Naive thymus-derived CD8-positive, alpha-beta T cell (primary cell): ENCODE measurements around the gene BMP15. TPM values are rescaled to one million over a fixed set of nuclear protein-coding genes. Genes with fewer than 3 reads are reported as not detected.

ENCODE experiments used
- ATAC-seq, 2 donors: fragments of 150-1000 bp; cut with Tn5 transposase in 1 of 2; sonication (Bioruptor Pico), chemical (Tn5 transposase) in 1 of 2; 1 replicate in 1 of 2; 2 replicates in 1 of 2; pipeline ENCODE4 v1.10.0; 2021; ENCODE audit warnings: mild to moderate bottlenecking in 2 of 2, moderate library complexity in 2 of 2
- POLR2A ChIA-PET: fragments of 350-600 bp; sonication (Branson Sonifier 250); formaldehyde crosslinking; loops from one replicate; lab custom pipeline; 2021; ENCODE audit warnings: antibody characterized with exemption; lab: Charles Lee
- DNase-seq, 10 donors: peaks; one replicate each; pipeline versions ENCODE4 v3.0.0 to v3.0.0-alpha.2; 2020 to 2022
- H3K27ac Mint-ChIP-seq, 10 donors: one replicate each; pipeline ENCODE4 v1.8.0; 2020 to 2022; ENCODE audit warnings: mild to moderate bottlenecking in 10 of 10, mixed read lengths in 10 of 10, moderate library complexity in 4 of 10, inconsistent platforms in 1 of 10
- H3K27me3 Mint-ChIP-seq, 5 donors: one replicate each; pipeline ENCODE4 v1.8.0; 2021 to 2022; ENCODE audit warnings: mixed read lengths in 5 of 5
- H3K36me3 Mint-ChIP-seq, 3 donors: one replicate each; pipeline ENCODE4 v1.8.0; 2020 to 2022; ENCODE audit warnings: mixed read lengths in 3 of 3, mild to moderate bottlenecking in 2 of 3, inconsistent platforms in 1 of 3
- H3K4me1 Mint-ChIP-seq, 4 donors: one replicate each; pipeline ENCODE4 v1.8.0; 2021 to 2022; ENCODE audit warnings: mixed read lengths in 4 of 4
- H3K4me3 Mint-ChIP-seq, 10 donors: one replicate each; pipeline ENCODE4 v1.8.0; 2020 to 2022; ENCODE audit warnings: mild to moderate bottlenecking in 10 of 10, mixed read lengths in 10 of 10, moderate library complexity in 6 of 10, inconsistent platforms in 1 of 10
- H3K9me3 Mint-ChIP-seq, 9 donors: one replicate each; pipeline ENCODE4 v1.8.0; 2020 to 2022; ENCODE audit warnings: mixed read lengths in 9 of 9, mild to moderate bottlenecking in 3 of 9, inconsistent platforms in 1 of 9, moderate library complexity in 1 of 9
- polyA plus RNA-seq, 3 donors: library from polyadenylated mRNA; unstranded; fragments of 300-500 nt; fragmentation: Illumina TruSeq; gene quantifications; one replicate each; pipeline ENCODE4 v1.2.3, GENCODE V29; 2021
- total RNA-seq, 8 experiments: library from RNA in 2 of 8; stranded (reverse) in 2 of 8; gene quantifications; one replicate each; pipeline ENCODE4 v1.2.3 and lab custom pipeline; 2021 to 2026

BMP15 gene
- total RNA-seq (not detected), polyA plus RNA-seq (not detected), total RNA-seq (lab: John Stamatoyannopoulos, UW) (0 reads per million in 6 experiments)

DNA sequence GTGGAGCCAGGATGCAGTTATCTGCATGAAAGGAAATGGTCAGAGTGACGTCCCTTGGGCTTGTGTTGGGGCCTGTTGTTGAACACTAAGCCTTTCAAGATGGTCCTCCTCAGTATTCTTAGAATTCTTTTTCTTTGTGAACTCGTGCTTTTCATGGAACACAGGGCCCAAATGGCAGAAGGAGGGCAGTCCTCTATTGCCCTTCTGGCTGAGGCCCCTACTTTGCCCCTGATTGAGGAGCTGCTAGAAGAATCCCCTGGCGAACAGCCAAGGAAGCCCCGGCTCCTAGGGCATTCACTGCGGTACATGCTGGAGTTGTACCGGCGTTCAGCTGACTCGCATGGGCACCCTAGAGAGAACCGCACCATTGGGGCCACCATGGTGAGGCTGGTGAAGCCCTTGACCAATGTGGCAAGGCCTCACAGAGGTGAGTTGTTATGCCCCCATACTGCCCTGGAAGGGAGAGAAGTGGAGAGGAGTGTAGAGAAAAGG, at the start of gene BMP15:
Gene BMP15, plus strand, starts transcription at position 51 of the 492 bp plus-strand sequence. Its CDS starts 49 bp downstream, at position 100.
- H3K36me3 Mint-ChIP-seq, result no peaks in the 10 kb centered on the region
- no peak for DNase-seq
- ATAC-seq, result no peak
- no peaks in the 10 kb centered on the region for H3K9me3 Mint-ChIP-seq
- POLR2A ChIA-PET, result no interaction called here
- no peaks in the 10 kb centered on the region for H3K4me1 Mint-ChIP-seq
- H3K4me3 Mint-ChIP-seq, result no peak within 1 kb of the TSS
- no peak within 1 kb of the TSS for H3K27ac Mint-ChIP-seq
- H3K27me3 Mint-ChIP-seq, result peaks cover 0 to under 1% (median 0%) of the 10 kb centered on the region in 5 donors

DNA sequence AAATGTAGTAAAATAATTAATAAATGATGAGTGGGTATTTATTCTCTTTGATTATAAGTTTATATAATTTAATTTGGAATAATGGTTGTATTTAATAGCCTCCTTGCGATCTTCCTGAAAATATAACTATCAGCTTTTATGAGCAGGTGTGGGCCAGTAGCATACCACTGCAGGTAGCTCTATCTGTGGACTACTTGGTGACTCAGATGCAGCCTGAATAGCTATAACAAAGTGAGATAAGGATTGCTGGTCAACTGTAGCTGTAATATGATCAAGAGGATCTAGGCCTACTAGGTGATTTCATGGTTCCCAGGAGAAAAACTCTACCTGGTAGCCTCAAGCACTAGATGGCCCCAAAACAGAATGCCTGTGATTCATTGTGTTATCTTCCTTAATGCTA, 47.1 kb upstream of the BMP15 start:
- no peak overlapping the region for H3K4me3 Mint-ChIP-seq
- no peaks in the 10 kb centered on the region for H3K9me3 Mint-ChIP-seq
- no peaks in the 10 kb centered on the region for H3K4me1 Mint-ChIP-seq
- H3K27me3 Mint-ChIP-seq, result peaks cover 0 to 4% (median 2%) of the 10 kb centered on the region in 5 donors
- ATAC-seq (no peak), DNase-seq (no peak)
- no peaks in the 10 kb centered on the region for H3K36me3 Mint-ChIP-seq
- H3K27ac Mint-ChIP-seq, result no peak overlapping the region
- POLR2A ChIA-PET, result no interaction called here

DNA sequence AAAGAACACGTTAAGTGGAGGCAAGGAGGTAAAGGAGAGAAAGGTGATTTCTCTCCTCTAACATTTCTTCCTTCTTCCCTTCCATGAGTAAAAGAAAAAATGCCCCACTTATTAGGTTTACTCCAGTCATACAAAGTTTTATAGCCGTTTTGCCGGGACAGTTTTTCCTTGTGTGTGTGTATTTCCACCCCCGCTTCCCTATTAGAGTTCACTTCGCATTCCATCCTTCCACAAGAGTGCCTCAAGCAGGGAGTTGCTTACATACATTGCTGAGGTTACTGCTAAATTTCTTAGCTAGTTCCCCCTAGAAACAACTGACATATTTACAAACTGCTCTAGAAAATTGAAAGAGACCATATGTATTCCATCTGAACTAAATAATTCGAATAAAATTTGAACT, 45.2 kb upstream of the BMP15 start:
- H3K36me3 Mint-ChIP-seq, result no peaks in the 10 kb centered on the region
- H3K4me3 Mint-ChIP-seq, result no peak overlapping the region
- POLR2A ChIA-PET, result no interaction called here
- H3K27me3 Mint-ChIP-seq, result peaks cover 0 to 12% (median 10%) of the 10 kb centered on the region in 5 donors
- no peak for ATAC-seq
- H3K4me1 Mint-ChIP-seq, result no peaks in the 10 kb centered on the region
- H3K9me3 Mint-ChIP-seq, result no peaks in the 10 kb centered on the region
- no peak overlapping the region for H3K27ac Mint-ChIP-seq
- DNase-seq, result no peak

DNA sequence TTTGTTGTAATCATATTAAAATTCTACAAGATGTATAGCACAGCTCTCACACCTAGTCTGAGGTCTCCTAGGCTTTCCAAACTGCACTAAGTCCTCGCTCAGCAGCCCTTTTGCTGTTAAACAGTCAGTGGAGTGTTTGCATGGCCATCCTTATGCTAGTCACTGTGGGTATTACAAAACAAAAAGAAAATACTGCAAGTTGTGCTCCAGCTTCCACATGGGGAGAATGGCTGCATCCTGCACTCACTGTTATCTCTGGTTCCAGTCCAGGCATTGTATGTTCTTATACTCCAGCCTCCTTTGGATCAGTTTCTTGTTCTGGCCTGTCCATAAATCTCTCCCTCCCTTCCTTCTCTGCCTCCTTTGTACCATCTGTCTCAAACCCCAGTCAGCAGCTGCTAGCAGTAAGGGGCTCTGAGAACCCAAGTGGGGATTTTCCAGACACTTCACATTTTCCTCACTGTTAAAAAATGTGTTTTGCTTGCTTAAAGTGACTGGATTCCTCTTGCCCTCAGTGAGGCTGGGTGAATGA, 38.5 kb upstream of the BMP15 start:
- Mint-ChIP-seq H3K4me1 (no peaks in the 10 kb centered on the region), H3K36me3 (no peaks in the 10 kb centered on the region), H3K27ac (no peak overlapping the region), H3K27me3 (peaks cover 0 to 16% (median 13%) of the 10 kb centered on the region in 5 donors), H3K4me3 (no peak overlapping the region), H3K9me3 (no peaks in the 10 kb centered on the region)
- ATAC-seq (no peak), DNase-seq (no peak)
- POLR2A ChIA-PET, result no interaction called here

DNA sequence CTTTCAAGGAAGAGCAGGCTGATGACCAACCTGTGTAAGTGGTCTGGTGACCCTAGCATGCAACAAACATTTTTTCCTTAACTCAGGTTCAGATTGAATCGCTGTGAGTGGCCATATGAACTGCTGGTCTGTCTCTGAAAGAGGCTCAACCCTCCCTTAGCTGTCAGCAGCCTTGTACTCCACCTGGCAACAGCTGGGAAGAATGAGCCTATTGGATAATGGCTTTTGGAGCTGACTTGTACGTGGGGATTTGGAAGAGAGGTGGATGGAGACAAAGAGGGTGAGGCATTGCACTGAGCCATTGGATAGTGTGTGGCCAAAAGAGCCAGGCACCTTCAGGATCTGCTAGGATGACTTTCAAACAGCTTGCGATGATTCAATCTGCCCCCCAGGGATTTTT, 35.7 kb upstream of the BMP15 start:
- no peaks in the 10 kb centered on the region for H3K9me3 Mint-ChIP-seq
- no peak for ATAC-seq
- no peaks in the 10 kb centered on the region for H3K36me3 Mint-ChIP-seq
- no peak for DNase-seq
- POLR2A ChIA-PET, result no interaction called here
- H3K4me3 Mint-ChIP-seq, result no peak overlapping the region
- no peaks in the 10 kb centered on the region for H3K4me1 Mint-ChIP-seq
- H3K27ac Mint-ChIP-seq, result no peak overlapping the region
- peaks cover 0 to 13% (median 10%) of the 10 kb centered on the region in 5 donors for H3K27me3 Mint-ChIP-seq

DNA sequence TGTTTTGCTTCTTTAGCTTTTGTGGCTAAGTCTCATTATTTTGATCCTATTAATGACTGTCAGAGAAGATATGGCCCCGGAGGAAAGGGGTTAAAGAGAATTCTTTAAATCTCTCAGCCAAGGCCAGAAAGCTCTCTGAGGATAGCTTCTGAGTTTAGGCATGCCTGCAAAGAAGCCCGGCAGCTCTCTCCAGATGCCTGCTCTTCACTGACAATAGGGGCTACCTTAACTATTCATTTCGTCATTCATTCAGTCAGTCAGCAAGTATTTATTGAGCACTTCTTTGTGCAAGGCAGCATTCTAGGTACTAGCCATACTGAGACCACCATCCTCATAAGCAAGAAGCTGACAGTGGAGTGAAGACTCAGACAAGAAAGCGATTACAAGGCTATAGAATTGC, 34.0 kb upstream of the BMP15 start:
- no peaks in the 10 kb centered on the region for H3K36me3 Mint-ChIP-seq
- POLR2A ChIA-PET, result no interaction called here
- no peak for ATAC-seq
- H3K4me1 Mint-ChIP-seq, result no peaks in the 10 kb centered on the region
- DNase-seq, result no peak
- no peak overlapping the region for H3K27ac Mint-ChIP-seq
- peaks cover 0 to 9% (median 4%) of the 10 kb centered on the region in 5 donors for H3K27me3 Mint-ChIP-seq
- no peaks in the 10 kb centered on the region for H3K9me3 Mint-ChIP-seq
- H3K4me3 Mint-ChIP-seq, result no peak overlapping the region

DNA sequence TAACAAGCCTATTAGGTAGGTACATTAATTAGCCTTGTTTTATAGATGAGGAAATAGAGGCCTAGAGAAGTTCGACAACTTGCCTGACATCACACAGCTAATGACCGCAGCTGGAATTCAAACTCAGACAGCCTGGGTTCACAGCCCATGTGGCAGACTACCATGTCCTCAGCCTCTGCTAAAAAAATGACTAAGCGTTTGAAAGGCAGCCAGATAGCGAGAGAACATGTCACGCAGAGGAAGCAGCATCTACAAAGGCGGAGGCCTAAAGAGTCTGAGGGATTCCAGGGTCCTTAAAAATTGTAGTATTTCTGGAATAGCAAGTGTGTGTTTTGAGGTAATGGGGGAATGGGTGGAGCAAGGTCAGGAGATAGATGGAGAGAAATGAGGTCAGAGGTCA, 33.2 kb upstream of the BMP15 start:
- peaks cover 0 to 9% (median 4%) of the 10 kb centered on the region in 5 donors for H3K27me3 Mint-ChIP-seq
- no peaks in the 10 kb centered on the region for H3K9me3 Mint-ChIP-seq
- no peak overlapping the region for H3K4me3 Mint-ChIP-seq
- POLR2A ChIA-PET, result no interaction called here
- no peaks in the 10 kb centered on the region for H3K4me1 Mint-ChIP-seq
- H3K27ac Mint-ChIP-seq, result no peak overlapping the region
- no peak for DNase-seq
- H3K36me3 Mint-ChIP-seq, result no peaks in the 10 kb centered on the region
- ATAC-seq, result no peak

DNA sequence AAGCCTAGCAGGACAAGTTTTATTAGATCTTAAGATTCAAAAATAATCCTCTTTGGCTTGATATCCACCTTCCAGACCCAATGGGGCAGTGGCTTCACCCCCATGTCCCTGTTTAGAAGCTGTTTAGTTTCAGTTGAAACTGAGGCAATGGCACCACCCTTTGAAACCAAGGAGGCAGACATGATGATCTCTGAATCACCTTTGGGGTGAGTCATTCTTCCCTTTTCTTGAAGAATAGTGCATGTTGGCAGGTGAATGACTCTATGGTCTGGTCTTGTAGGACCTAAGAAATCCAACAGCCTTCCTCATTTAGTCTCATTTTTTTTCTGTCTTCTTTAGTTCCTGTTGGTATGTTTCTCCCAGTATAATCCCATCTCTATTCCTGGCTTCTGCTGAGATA, 29.5 kb upstream of the BMP15 start:
- no peaks in the 10 kb centered on the region for H3K36me3 Mint-ChIP-seq
- no peaks in the 10 kb centered on the region for H3K4me1 Mint-ChIP-seq
- H3K9me3 Mint-ChIP-seq, result no peaks in the 10 kb centered on the region
- H3K4me3 Mint-ChIP-seq, result no peak overlapping the region
- ATAC-seq (no peak), DNase-seq (no peak)
- H3K27ac Mint-ChIP-seq, result no peak overlapping the region
- POLR2A ChIA-PET, result no interaction called here
- H3K27me3 Mint-ChIP-seq, result peaks cover 0 to 15% (median 3%) of the 10 kb centered on the region in 5 donors

DNA sequence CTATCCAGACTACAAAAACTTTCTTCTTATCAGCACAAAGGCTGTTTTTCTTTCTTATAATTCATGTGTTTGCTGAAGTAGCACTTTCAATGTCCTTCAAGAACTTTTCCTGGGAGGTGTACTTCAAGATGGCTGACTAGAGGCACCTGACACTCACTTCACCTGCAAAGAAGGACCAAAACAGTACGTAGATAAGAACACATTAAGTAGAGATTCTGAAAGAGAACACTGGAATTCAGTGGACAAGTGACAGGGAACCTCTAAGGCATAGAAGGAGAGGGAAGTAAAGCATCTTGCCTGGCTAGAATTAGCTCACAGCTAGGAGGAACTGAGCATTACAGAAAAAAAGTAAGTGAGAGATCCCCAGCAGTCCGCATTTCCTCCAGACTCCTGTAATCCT, 21.7 kb upstream of the BMP15 start:
- Mint-ChIP-seq H3K27me3 (peaks cover 0 to 22% (median 4%) of the 10 kb centered on the region in 5 donors), H3K4me3 (no peak overlapping the region), H3K27ac (no peak overlapping the region), H3K4me1 (no peaks in the 10 kb centered on the region), H3K36me3 (no peaks in the 10 kb centered on the region), H3K9me3 (peaks cover 0 to 13% (median 0%) of the 10 kb centered on the region in 9 donors)
- no peak for DNase-seq
- no peak for ATAC-seq
- POLR2A ChIA-PET, result no interaction called here

DNA sequence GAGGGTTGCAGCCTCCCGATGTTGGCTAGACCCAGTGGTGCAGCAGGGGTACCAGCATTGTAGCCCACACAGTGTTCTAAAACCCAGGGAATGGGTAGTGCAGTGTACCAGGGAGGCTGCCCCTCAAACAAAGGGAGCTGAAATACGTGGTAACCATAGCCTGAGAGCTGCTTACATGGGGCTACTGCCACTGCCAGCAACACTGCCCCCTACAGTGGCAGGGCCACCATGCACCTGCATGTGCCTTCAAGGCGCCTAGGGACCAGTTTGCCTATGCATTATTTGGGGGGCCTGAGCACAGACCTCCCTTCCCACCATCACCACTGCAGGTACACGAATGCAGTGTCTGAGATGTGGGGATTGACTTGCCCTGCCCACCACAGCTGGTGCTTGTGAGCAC, 21.0 kb upstream of the BMP15 start:
- Mint-ChIP-seq H3K36me3 (no peaks in the 10 kb centered on the region), H3K4me3 (no peak overlapping the region), H3K4me1 (no peaks in the 10 kb centered on the region), H3K9me3 (peaks cover 0 to 13% (median 0%) of the 10 kb centered on the region in 9 donors), H3K27ac (no peak overlapping the region), H3K27me3 (peaks cover 0 to 22% (median 4%) of the 10 kb centered on the region in 5 donors)
- POLR2A ChIA-PET, result no interaction called here
- ATAC-seq (no peak), DNase-seq (no peak)

DNA sequence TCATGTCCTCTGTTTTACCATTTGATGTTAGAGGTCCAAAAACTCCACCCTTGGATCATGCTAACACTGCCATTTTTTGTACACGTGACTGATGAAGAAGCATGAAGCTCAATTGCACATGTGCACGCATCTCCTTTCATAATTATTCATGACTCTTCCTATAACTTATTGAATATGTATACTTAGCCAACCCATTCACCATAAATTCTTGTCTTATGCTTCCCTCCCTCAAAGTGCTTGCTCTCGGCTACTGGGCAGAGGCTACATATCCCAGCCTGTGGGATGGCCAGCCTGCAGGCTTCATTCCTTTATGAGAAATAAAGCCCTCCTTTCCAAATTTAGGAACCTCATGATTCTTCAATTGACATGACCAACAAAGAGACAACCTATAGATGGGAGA, 17.5 kb upstream of the BMP15 start:
- H3K9me3 Mint-ChIP-seq, result peaks cover 0 to 13% (median 0%) of the 10 kb centered on the region in 9 donors
- POLR2A ChIA-PET, result no interaction called here
- ATAC-seq (no peak), DNase-seq (no peak)
- H3K27me3 Mint-ChIP-seq, result peaks cover 0 to 29% (median 4%) of the 10 kb centered on the region in 5 donors
- no peaks in the 10 kb centered on the region for H3K4me1 Mint-ChIP-seq
- no peaks in the 10 kb centered on the region for H3K36me3 Mint-ChIP-seq
- no peak overlapping the region for H3K4me3 Mint-ChIP-seq
- no peak overlapping the region for H3K27ac Mint-ChIP-seq

DNA sequence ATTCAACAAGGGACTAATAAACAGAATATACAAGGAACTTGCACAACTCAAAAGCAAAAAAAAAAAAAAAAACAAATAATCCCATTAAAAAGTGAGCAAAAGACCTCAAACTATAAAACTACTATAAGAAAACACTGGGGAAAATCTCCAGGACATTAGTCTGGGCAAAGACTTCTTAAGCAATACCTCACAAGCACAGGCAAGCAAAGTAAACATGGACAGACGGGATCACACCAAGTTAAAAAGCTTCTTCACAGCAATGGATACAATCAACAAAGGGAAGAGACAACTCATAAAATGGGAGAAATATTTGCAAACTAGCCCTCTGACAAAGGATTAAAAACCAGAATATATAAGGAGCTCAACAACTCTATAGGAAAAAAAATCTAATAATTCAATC, 17.1 kb upstream of the BMP15 start:
- Mint-ChIP-seq H3K27ac (no peak overlapping the region), H3K4me1 (no peaks in the 10 kb centered on the region), H3K9me3 (peaks cover 0 to 13% (median 0%) of the 10 kb centered on the region in 9 donors), H3K27me3 (peaks cover 0 to 29% (median 4%) of the 10 kb centered on the region in 5 donors), H3K36me3 (no peaks in the 10 kb centered on the region), H3K4me3 (no peak overlapping the region)
- POLR2A ChIA-PET, result no interaction called here
- DNase-seq, result no peak
- no peak for ATAC-seq

DNA sequence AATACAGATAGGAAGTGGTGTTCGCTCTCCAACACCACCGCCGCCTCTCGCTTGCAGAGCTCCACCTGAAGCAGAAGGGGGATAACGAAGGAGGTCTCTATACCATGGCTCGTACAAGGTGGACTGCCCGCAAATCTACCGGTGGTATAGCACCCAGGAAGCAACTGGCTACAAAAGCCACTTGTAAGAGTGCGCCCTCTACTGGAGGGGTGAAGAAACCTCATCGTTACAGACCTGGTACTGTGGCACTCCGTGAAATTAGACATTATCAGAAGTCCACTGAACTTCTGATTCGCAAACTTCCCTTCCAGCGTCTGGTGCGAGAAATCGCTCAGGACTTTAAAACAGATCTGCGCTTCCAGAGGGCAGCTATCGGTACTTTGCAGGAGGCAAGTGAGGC, 5.2 kb upstream of the BMP15 start:
- no peak for ATAC-seq
- no peaks in the 10 kb centered on the region for H3K9me3 Mint-ChIP-seq
- POLR2A ChIA-PET, result no interaction called here
- no peak overlapping the region for H3K4me3 Mint-ChIP-seq
- DNase-seq, result no peak
- peak overlapping the region in 1 of 10 donors; percentile 24 for H3K27ac Mint-ChIP-seq
- no peaks in the 10 kb centered on the region for H3K27me3 Mint-ChIP-seq
- no peaks in the 10 kb centered on the region for H3K4me1 Mint-ChIP-seq
- H3K36me3 Mint-ChIP-seq, result no peaks in the 10 kb centered on the region

DNA sequence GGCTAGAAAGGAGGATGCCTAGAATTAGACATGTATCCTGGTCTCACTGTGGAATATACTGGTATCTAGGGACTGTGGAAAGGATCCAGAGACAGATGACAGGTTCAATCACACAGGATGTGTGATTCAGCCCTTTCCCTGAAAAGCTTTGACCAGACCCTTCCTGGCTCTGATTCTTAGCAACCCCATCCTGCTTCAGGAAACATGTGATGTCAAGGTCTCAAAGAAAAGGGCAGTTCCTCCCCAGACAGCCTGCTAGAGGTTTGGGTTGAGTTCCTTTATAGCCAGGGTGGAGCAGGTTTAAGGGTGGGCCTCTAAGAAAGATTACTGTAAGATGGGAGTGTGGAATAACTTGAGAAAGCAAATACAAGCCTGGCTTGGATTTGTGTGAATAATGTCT, 3.0 kb downstream of the BMP15 start:
- DNase-seq (no peak), ATAC-seq (no peak)
- Mint-ChIP-seq H3K4me1 (no peaks in the 10 kb centered on the region), H3K36me3 (no peaks in the 10 kb centered on the region), H3K9me3 (no peaks in the 10 kb centered on the region), H3K27ac (no peak overlapping the region), H3K4me3 (no peak overlapping the region), H3K27me3 (peaks cover 0 to 1% (median 0%) of the 10 kb centered on the region in 5 donors)
- POLR2A ChIA-PET, result no interaction called here
